NOMO-1 treated with dmso at 0.1 percent for 144 hours (cell line): ENCODE measurements around the gene NDUFAF4.
"Not testable (repeated sequence)": the region's sequence is repeated elsewhere in the genome, so short reads cannot be mapped to it uniquely, and the experiment has no call there.

Experiments
- DNase-seq: peaks from one replicate; lab custom pipeline; 2025; ENCODE audit not compliant: unreplicated experiment; lab: John Stamatoyannopoulos, UW

The NDUFAF4 gene

DNA sequence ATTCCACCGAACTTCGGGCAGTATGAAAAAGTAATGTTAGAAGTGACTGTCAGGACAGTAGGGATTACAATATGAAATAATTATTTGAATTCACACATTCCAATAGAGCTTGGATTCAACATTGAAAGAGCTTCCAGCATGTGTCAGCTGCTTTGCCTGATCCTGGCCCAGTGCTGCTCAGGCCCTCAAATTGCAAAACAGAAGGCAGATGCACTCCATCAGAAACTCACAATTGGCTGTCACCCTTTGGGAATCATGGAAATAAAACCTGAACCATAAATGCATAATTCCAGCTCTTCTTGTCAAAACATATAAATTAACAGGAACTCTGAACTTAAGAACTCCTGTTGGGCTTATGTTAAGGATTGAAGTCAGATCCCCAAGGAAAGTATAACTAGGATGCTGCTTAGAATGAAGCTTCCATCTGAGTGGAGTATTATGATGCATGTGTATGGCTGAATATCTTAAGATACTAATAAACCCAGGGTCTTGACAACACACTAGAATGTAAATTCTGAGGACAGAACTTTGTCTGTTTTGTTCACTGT is 1.8 kb upstream of the NDUFAF4 start:
- no peak for DNase-seq

GRCh38 chr6:96899019-96899418 is 1.3 kb upstream of the NDUFAF4 start:
- DNase-seq = no peak

DNA sequence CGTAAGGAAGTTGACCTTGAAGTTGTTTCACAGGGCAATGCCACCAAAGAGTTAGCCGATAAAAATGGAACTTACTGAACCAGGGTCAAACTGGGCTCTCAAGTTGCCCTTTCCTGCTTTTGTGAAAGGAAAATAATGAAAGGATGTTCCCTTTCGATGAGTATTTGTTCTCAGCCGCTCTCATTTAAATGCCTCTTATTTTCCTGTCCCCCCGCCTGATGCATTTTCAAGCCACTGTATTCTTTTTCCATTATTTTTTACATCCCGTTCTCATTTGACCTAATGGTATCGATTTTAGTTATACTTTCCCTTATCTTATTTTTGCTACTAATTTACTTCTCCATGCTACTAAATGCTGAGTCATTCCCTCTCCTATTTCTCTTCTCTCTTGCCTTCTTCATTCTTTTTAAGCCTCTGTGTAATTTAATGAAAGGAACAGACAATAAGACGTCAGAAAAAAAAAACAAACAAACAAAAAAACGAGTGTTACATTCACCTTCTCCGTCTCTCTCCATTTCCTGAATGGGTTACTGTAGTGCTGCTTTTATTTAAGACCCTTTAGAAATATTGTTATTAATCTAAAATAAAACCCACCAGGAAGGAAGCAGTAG is 655 bp upstream of the NDUFAF4 start:
- DNase-seq = no peak

GRCh38 chr6:96889146-96889545 is 8.5 kb downstream of the NDUFAF4 start:
- DNase-seq = no peak

DNA sequence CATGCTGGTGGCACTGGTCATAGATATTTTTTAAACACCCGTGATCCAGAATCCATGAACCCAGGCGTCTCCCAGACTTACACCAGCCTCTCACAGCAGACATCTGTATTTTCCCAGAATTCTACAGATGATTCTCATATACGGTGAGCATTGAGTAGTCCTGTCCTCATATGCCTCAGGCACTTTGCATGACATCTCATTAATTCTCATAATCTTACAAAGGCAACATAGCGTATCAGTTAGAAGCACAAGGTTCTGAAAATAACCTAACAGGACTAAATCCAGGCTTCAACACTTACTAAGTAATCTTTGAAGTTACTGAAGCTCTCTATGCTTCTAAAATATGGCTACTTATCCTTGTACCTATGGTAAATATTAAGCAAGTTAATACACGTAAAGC is 8.9 kb downstream of the NDUFAF4 start:
- DNase-seq = no peak

- no peak for DNase-seq
Measured at GRCh38 chr6:96886519-96886918, 11.2 kb downstream of the NDUFAF4 start.

GRCh38 chr6:96885187-96885631 is 12.5 kb downstream of the NDUFAF4 start:
- not testable (repeated sequence) for DNase-seq

GRCh38 chr6:96878143-96878542 is 19.5 kb downstream of the NDUFAF4 start:
- no peak for DNase-seq

DNA sequence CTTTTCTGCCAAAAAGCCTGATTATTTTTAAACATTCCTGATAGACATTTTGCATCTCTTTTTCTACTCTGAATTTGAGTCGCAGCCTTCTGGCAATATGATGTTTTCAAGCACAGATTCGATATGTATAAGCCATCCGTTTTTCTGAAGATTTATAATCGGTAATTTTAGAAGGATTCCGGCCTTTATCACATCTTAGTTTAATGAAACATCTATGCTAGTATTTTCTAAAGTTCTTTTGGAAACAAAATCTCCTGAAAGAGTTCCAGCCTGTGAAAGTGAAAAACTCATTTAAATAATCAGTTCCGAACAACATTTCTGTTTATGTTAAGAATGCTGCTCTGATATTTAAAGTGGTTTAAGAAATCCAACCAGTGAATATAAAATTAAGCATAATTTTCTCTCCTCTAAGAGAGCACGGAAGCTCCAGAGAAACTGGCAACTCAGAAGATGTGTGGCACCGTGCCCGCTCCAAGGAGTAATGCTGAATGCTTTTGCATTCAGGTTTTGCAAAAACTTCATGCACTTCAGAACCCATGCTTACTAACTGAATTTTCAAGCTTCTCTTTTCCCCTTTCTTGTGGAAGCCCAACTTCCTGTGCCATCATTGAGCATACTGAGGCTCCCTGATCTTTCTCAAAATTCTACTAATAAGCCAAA is 20.7 kb downstream of the NDUFAF4 start:
- no peak for DNase-seq

GRCh38 chr6:96872976-96873375 is 24.7 kb downstream of the NDUFAF4 start:
- no peak for DNase-seq

- no peak for DNase-seq
Measured at GRCh38 chr6:96865055-96865405, 32.7 kb downstream of the NDUFAF4 start.

- DNase-seq = no peak
Measured at GRCh38 chr6:96864216-96865054, 33.3 kb downstream of the NDUFAF4 start.

DNA sequence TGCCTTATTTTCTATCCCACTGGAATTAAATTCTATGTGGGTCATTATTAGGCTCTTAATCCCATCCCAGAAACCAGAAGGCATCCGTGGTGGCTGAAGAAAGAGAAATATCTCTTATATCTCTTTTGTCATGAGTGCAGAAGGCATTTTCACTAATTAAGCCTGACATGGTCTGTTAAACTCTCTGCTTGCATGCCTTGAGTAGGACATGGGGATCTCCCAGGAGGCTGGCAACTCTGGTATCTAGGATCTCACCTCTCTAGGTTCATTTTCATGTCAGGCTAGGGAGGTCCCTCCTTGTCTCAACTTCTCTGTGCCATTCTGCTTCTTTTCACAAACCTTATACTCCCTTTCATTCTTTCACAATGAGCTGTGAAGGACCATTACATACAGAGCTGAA is 35.1 kb downstream of the NDUFAF4 start:
- DNase-seq = no peak

GRCh38 chr6:96861588-96861987 is 36.1 kb downstream of the NDUFAF4 start:
- no peak for DNase-seq

DNA sequence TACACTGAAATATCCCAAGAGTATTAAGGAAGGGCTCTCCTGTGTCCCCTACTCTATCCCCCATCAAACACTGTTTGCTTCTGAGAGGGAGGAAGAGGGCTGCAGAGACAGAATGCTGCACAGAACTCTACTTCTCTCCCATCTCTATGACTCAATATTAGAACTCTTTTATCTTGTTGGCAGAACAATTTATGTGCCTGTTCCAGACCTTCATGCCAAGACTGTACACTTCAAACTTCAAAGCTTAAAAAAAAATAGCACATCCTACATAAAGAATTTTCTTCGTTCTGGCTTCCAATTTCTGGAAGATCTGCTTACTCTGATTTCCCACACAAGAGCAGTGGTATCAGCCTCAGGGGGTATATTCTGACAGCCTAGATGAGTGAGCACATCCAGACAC is 40.8 kb downstream of the NDUFAF4 start:
- DNase-seq = no peak

- DNase-seq = no peak
Measured at GRCh38 chr6:96853083-96853482, 44.6 kb downstream of the NDUFAF4 start.

DNA sequence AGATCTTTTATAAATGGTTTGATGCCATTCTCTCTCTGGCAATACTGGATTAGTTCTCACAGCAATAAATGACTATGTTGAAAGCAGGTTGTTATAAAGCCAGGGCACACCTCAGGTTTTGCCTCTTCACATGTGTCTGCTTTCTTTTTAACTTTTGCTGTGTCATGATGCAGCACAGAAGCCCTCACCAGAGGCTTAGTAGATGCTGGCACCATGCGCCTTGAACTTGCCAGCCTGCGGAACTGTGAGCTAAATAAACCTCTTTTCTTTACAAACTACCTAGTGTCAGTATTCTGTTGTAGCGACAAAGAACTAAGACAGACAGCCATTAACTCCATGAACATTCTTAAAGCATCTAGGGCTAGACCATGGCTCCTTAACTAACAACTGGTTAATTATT is 45.1 kb downstream of the NDUFAF4 start:
- no peak for DNase-seq

GRCh38 chr6:96851858-96852257 is 45.8 kb downstream of the NDUFAF4 start:
- no peak for DNase-seq

DNA sequence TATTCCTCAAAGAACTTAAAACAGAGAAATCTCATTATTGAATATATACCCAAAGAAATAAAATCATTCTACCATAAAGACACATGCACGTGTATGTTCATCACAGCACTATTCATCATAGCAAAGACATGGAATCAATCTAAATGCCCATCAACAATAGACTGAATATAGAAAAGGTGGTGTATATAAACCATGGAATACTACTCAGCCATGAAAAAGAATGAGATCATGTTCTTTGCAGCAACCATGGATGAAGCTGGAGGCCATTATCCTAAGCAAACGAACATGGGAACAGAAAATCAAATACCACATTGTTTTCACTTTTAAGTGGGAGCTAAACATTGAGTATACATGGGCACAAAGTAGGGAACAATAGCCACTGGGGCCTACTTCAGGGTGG is 48.1 kb downstream of the NDUFAF4 start:
- DNase-seq = no peak

DNA sequence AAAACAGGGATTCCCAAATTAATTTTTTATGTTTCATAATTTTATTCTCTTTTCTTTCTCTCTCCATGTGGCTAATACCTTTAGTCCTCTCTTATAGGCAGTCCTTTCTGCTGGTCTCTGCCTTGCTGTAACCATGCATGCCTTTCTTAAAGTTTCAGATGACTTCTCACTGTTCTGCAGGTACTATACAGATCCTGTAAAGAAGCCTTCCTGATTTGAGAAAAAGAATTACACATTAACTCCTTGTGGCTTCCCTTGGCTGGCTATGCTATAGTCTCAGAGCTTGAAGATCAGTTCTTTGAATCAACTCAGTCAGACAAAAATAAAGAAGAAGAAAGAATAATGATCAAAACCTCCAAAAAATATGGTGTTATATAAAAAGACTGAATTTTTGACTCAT is 53.2 kb downstream of the NDUFAF4 start:
- DNase-seq = no peak

DNA sequence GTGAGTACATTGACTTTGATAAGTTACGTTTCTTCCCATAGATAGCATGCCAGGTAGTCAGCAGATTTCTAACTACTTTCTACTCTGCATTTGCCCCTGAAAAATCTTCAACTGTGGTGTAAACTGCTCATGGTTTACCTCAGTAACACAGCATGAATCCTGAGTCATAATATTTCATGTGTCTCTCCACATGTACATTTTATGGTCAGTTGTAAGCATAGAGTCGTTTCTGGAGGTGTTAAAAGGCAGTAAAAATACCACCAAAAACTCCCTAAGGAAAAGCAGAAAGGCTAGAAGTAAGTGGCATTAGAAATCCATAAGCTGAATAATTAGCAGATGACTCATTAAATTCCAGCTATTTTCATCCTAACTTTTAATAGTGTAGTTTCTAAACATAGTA is 56.3 kb downstream of the NDUFAF4 start:
- no peak for DNase-seq
